Measurements from ENCODE around the gene C9orf43.
"Not testable (repeated sequence)": the region's sequence is repeated elsewhere in the genome, so short reads cannot be mapped to it uniquely, and the experiment has no call there.

Gene C9orf43

DNA sequence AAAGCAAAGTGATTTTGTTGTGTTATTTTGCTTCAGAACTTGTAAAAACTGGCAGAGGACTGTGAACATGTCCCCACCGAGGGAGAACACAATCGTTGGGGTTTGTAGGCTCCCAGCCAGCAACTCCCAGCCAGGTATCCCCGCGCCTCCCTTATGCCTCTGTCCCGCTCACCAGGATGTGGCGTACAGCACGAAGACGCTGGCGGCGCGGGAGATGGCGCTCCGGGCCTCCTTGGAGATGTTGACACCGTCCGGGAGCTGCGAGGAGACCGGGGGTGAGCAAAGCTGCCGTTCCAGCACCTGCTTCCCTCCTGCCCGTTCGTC lies 702 bp upstream of the C9orf43 start:
- no peak for DNase-seq

DNA sequence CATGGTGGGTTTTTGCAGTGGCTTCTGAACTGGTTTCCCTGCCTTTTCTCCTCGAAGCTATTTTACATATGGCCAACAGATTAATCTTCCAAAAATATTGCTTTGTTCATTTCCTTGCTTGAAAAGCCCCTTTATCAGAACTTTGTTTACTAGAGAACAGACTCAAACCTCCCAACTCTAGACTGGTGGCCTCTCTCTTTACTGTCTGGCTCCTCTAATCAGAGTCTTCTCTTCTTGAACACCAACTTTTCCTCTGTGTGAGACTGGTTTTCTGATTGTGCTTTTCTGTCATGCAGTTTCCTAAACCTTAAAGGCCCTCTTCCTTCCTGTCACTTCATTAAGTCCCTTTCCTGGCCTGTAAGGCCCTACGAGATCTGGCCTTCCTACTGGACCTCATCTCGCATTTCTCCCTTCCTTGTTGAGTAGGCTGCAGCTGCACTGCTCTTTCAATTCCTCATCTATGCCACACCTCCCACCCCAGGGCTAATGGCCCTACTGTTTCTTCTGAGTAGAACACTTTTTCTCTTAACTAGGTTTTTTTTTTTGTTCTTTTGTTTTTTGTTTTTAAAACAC lies 5.7 kb downstream of the C9orf43 start:
- peak in 1 of 51 donors; percentile 6 for DNase-seq

DNA sequence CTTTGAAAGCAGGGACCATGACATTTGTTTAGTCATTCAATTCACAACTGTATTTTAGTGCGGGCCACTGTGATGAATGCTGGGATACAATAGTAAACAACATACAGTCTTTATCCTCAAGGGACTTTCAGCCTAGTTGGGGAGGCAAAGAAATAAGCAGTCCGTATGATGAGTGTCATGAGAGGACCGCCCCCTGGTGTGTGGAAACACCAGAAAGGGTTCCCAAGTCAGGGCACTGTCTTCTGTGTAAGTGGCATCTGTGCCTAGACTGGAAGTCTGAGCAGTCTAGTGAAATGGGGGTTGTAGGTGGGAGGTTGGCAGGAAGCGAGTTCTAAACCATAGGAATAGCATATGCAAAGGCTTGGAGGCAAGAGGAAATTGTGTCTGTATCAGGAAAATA lies 6.8 kb downstream of the C9orf43 start:
- no peak for DNase-seq

DNA sequence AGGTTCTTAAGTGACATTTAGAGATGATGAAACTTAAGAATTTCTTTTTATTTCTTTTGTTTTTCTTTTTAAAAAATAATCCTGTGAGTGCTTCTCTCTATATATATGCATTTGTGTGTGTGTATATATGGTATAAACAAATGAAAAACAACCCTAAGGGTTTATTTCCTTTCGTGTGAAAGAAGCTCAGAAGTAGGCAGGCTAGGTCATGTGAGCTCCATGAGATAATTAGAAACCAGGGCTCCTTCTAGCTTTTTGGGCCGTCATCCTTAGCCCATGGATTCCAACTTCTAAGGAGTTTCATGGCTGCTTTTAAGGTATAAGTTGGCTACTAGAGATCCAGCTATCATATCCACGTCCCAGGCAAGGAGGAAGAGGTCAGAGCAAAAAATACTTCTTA lies 11.2 kb downstream of the C9orf43 start:
- no peak for DNase-seq

DNA sequence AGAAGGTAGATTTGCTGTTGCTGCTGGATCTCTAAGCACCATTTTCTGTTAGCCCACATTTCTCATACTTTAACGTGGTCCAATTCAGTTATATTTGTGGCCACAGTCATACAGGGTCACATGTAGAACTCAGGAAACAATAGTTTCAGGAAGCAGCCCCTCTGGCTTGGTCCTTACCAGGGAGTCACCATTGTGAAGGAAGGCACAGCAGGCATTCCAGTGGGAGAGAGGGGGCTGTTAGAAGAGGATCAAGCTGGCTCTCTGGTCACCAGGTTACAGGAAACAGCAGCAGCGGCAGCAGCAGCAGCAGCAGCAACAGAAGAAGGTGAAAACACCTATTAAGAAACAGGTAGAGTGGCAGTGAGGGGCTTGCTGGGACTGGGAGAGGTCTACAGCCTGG lies 14.5 kb downstream of the C9orf43 start:
- DNase-seq, result no peak

DNA sequence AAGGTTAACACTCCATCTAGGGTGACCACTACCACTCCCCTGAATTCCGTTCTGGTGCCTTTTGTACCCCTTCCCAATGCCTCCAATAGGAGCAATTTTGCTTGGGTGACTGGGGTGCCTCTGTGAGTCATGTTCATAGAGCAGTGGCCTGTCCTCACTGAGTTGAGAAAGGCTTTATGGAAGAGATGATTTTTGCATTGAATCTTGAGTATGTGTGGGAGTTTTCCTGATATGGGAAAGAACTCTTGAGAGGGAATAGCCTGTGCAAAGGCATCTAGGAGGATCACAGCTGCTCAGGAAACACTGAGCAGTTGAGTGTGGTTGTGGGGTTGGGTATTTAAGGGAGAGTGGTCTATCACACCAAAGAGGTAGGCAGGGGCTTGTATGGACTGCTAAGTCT lies 16.2 kb downstream of the C9orf43 start:
- no peak for DNase-seq

DNA sequence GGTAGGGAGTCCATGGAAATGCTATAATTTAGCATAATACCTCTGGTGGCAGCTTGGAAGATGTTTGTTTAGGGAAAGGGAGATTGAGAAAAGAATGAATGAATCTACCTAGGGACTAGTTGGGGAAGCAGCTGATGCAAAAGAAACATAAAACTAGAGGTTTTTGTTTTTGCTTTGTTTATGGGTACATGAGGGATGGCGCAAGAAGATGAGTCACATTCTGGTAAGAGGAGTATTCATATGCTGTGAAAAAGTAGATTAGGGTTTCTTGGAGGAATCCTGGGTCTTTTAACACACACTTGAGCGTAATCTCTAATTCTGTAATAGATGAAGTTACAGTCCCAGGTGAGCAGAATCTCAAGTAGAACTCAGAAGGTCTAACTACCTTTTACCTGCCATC lies 17.1 kb downstream of the C9orf43 start:
- no peak for DNase-seq

DNA sequence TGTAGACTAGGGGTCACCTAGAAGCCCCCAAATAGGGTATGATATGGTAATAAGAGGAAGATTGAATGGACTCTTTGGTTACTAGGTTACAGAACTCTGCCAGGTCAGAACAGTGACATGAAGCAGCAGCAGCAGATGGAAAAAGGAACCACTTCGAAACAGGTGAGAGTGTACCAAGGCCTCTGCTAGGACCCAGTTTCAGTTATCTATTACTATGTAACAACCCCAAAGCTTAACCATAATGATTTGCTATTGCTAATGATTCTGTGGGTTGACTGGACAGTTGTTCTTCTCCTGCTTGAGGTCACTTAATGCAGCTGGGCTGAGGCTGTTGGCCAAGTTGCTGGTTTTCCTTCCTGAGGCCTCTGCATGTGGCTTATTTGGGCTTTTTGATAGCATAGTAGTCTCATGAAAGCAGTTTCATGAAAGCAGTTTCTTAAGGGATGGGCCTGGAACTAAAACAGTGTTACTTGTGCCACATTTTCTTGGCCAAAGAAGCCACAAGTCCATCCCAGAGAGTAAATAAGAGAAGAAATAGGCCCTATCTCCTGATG lies 17.6 kb downstream of the C9orf43 start:
- DNase-seq, result no peak

DNA sequence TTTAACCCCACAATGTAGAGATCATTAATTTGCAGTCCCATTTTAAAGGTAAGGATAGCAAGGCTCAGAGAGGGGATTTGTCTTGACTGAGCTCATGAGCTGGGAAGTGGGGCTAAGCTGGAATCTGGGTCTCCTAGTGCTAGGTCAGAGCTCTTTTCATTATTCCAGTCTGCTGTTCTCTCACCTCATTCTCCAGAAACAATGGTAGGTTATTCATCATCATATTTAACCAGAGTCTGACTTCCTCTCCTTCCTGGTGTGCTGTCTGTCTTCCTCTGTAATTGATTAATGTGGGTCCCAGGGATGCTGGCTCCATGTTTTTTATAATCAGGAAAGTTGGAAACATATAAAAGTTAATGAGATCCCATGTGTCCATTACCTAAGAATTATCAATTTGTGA lies 20.6 kb downstream of the C9orf43 start:
- no peak for DNase-seq

DNA sequence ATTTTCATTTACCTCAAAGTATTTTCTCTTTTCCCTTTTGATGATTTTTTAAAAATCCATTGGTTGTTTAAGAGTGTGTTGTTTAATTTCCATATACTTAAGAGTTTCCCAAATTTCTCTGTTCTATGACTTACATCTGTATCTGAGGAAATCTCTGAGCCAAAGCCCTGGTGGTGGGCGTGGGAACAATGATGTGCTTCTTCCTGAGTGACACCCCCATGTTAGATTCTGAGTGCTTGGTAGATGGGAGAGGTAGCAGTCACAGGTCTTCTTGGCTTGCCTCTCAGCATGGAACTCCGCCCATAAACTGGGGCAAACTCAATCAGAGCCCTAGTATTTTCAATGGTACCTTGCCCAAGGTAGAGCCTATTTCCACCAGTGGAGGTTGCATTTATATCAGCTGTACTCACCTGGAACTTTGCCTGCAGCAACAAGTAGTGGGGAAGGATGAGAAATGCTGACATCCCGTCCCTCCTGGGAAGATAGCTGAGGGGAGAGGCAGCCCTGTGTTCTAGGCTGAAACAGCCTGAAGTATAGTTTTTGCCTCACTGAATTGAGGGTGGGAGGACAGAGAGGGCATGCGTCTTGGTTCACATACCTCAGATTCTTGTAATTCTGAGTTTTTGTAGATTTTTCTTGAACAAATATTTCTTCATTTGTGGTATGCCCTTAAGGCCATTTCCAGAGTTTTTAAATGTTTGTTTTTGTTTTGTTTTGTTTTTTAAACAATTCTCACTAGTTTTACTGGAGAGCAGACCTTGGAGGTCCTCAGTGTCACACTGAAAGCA lies 26.4 kb downstream of the C9orf43 start:
- DNase-seq, result no peak

DNA sequence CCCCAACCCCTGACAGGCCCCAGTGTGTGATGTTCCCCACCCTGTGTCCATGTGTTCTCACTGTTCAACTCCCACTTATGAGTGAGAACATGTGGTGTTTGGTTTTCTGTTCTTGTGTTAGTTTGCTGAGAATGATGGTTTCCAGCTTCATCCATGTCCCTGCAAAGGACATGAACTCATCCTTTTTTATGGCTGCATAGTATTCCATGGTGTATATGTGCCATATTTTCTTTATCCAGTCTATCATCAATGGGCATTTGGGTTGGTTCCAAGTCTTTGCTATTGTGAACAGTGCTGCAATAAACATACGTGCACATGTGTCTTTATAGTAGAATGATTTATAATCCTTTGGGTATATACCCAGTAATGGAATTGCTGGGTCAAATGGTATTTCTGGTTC lies 27.2 kb downstream of the C9orf43 start:
- not testable (repeated sequence) for DNase-seq

DNA sequence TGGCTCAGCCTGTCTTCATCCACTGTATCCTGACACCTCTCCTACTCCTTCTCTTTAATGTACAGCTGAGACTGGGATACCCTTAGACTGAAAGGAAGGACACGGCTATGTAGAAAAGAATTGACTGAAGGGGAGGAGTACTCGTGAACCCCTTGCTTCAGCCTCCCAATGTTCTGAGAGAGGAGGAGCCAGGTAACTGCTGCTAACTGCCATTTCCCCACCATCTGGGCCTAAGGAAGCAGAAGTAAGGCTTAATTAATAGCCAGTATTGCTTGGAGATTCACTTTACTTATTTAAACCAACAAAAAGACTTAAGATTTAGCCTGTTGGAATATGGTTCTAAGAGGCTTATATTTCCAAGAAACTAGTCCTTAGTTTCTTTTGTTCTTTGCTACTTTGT lies 34.2 kb downstream of the C9orf43 start:
- DNase-seq, result no peak

DNA sequence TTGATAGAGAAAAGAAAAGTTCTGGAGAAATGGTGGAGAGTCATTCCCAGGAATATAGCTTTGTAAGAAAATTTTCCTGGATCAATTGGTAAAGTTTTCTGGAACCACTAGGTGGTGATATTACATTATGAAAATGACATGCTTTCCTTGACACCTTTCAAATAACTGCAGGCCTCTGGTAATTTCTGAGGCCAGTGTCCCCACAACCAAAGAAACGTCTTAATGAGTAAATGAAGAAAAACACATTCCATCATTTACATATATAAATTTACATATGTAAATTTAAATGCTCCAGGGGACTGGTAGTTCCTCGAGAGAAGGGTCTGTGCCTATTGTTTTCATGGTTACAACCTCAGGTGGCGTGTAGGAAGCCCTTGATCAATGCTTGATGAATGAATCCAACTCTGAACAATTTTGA lies 35.8 kb downstream of the C9orf43 start:
- DNase-seq, result peak in 4 of 51 donors; percentile 0 to 58 (median 6)

DNA sequence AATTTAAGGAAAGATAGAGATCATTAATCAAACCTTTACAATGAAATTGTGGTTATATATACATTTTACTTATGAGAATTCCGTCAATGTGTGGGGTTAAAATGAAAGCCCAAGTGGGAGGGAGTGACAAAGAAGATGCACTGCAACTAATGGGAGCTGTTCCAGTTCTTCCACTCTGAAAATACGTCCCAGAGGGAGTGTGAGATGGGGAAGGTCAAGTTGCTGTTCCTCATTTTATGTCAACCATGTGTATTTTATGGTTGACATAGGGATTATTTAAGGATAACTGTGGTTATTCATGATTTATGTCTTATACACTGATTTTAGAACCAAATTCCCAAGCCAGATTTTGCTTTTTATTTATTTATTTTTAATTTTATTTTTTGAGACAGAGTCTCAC lies 38.8 kb downstream of the C9orf43 start:
- no peak for DNase-seq

DNA sequence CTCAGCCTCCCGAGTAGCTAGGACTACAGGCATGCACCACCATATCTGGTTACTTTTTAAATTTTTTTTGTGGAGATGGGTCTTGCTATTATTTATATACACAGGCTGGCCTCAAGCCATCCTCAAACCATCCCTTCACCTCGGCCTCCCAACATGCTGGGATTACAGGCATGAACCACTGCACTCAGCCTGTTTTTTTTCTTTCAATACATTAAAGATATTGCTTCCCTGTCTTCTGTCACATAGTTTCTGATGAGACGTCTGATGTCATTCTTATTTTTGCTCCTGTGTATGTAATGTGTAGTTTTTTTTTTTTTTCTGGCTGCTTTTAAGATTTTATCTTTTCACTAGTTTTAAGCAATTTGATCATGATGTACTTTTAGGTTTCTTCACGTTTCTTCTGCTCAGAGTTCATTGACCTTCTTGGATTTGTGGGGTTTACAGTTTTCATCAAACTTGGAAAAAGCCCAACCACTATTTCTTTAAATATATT lies 41.6 kb downstream of the C9orf43 start:
- DNase-seq, result no peak

DNA sequence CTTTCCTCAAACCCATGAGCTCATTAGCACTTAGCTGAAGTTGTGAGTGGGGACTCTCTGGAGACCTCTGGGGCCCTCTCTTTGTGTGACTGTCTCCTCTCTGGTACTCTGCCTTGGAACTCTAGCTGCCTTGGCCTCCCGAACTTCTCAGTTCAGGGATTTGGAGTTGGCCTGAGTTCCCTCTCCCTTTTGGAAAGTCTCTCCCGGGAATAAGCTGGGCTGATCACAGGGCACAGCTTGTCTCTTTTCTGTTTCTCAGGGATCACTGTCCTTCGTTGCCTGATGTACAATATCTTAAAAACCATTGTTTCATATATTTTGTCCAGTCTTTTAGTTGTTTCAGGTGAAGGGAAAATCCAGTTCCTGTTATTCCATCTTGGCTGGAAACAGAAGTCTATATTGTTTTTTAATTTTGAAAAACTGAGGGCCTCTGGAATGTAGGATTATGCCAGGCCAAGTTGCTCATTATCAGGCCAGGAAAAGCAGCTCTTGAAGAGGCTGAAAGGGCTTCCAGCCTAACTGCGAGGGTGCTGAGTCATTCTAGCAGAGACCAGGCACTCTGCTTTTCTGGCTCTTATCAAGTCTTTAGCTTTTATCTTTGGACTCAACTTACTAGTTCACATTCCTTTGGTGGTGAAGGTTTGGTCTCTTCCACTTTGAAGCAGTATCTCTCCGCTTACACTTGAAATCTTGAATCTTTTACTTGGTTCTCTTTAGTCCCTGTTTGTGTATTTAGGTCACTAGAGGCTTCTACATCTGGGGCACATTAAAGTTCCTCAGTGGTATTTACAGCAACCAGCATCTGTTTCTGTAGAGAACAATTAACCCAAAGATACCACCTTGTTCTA lies 44.6 kb downstream of the C9orf43 start:
- peak in 2 of 51 donors; percentile 3 to 7 for DNase-seq

DNA sequence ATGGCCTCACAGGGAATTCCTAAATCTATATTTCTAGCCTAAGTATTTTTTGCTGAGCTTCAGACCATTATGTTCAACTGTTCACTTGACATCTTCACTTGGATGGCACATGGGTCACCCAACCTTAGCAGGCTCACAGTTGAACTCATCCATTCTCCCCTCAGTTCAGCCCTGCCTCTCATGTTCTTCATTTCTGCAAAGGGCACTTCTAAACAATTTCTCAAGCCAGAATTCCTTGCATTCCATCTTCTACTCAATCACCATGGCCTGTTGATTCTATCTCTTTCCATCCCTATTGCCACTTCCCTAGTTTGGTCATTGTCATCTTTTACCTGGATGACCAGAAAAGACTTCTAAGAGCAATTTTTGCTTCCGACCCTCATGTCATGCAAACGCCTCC lies 45.7 kb downstream of the C9orf43 start:
- DNase-seq, result no peak

DNA sequence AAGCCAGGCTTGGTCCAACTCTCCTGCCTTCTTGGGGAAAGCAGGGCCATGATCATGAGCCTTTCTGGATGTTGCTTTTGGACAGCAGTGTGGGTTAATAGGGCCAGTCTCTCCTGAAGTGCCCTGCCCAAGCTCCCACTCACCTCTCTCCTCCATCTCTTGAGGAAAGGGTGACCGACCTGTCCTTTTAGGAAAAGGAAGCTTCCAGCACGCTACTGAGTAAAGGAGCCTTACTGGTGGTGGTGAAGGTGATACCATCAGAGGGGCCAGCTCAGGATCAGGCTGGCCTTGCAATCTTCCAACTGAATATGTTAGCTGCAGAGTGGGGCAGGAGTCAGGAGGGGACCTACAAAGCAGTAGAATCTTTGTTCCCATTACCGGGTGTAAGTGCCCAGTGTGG lies 50.7 kb downstream of the C9orf43 start:
- no peak for DNase-seq

DNA sequence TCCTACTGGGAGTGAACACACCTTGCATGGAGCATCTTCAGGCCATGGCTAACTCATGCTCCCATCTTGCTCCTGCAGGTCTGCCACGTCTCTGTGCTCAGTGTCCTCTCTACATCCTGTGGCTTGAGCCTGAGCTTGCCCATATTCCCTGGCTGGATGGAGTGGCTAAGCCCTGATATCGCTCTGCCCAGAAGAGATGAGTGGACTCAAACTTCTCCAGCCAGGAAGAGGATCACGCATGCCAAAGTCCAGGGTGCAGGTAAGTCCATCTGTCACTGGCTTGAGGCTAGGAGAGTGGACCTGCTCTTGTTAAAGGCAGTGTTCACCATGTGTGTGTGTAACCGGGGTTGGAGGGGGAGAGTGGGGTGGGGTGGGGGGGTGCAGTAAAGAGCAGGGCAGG lies 51.4 kb downstream of the C9orf43 start:
- DNase-seq, result no peak

DNA sequence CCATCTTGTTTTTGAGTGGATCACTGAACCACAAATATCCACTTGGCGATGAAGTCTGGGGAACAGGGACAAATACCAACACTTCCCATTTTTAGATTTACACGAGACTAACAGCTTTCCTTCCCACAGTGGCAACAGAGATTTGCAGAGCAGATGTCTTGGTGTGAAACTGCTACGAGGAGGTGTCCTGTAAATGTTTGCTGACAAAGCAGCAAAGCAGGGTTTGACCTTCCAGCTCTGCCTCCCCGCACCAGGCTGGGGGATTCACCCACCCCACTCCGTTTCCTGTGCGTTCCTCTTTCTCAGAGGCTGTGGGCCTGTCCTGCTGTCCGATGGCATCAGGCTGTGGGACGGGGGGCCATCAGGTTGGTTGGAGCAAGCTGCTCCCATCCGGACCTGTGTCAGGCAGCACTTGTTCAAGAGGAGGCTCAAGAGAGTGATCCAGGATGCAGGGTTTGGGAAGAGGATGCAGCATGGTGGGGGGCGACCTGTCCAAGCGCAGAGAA lies 52.3 kb downstream of the C9orf43 start:
- no peak for DNase-seq

DNA sequence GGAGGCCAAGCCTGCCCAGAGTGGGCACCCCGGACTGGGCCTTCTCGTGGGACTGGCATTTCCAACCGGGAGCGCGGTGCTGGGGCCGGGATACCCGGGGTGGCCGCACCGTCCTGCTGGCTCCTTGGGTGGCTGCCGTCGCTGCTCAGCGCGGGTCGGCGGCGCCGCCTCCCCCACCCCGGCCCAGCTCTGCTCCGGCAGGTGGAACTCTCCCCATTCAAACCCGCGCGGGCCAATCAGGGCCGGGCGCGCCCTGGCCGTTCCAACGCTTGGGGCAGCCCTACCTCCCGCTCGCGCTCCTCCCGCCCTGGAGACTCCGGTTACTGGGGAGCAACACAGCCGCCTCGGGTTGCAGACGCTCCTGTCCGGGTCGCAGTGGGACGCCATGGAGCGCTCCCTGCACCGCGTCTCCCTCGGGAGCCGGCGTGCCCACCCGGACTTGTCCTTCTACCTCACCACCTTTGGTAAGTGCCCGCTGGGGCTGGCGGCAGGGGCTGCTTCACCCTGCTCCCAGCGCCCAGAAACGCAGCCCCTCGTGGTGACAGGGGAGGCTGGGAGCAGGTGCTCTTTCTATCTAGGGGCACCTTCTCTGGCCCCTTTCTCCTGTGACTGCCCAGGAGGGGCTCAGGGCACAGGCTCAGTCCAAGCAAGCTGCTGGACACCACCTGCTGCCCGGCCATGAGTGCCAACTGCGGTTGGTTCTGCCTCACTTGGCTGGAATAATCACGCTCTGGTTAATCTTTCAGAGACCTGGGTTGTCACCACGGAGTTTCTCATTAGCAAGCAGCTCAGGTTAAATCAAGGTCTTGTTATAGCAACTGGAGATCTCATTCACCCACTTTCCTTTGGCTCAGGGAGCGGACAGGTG lies 53.1 kb downstream of the C9orf43 start, which contains the start of gene RGS3:
RGS3 (plus strand) TSS at position 310 of the 868 bp plus-strand sequence; CDS start at position 386, 76 bp downstream.
- DNase-seq, result peak in 10 of 51 donors; percentile 3 to 49 (median 7)
